G401 (cell line): ENCODE results near the gene TCF7L1. TPM values are rescaled to one million over a fixed set of nuclear protein-coding genes. Genes with fewer than 3 reads are reported as not detected.

Source experiments
- DNase-seq: peaks from one replicate; pipeline ENCODE4 v3.0.0-alpha.2; 2015; ENCODE audit warnings: low spot score
- in situ Hi-C: cut with HindIII; loops from 2 replicates; pipeline ENCODE4 v1.10.0; 2016; ENCODE audit warnings: low sequenced_read_pairs, mixed read lengths
- total RNA-seq: library from RNA; depleted of rRNA; stranded (reverse); fragments of >200 nt; shearing (Covaris generic); gene quantifications from 2 replicates; pipeline ENCODE4 v1.2.3, GENCODE V29; 2014

The TCF7L1 gene
- total RNA-seq, 1 experiment from 2014 or later, result 0.44 TPM

DNA sequence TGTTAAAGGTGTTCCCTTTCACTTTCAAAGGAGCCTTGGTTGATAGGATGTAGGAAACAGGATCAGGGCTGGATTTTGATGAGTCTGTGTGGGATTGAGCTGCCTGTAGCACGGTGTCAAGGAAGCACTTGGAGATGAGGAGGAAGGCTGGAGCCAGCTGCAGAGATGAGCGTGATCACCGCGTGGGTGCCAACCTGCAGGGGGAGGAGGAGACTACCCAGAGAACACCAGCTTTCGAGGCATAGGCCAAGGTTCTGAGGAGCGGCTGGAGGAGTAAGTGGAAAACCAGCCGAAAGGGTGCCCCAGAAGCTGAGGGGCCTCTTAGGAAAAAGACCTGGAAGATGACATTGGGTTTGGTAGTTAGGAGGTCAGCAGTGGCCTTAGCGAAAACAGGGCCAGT, 130.4 kb downstream of the TCF7L1 start:
- in situ Hi-C loops, result no loop called here
- DNase-seq, result no peak

DNA sequence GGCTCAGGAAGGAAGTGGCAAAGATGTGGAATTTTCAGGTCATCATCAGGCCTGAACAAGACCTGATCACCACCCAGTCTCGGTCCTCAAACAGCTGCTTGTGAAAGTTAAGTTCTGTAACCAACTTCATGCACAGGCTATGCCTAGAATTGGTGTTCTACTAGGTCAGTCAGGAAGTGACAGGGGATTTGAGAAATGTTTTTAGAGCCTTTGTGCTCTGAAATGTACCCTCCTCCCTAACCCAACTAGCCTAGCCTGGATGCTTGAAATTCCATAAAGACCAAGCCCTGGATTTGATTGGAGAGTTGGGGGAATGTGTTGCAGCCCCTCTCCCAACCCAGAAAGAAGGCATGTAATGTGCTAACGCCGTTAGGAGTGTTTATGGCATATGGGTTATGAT, 131.3 kb downstream of the TCF7L1 start:
- DNase-seq, result no peak
- in situ Hi-C loops, result no loop called here

DNA sequence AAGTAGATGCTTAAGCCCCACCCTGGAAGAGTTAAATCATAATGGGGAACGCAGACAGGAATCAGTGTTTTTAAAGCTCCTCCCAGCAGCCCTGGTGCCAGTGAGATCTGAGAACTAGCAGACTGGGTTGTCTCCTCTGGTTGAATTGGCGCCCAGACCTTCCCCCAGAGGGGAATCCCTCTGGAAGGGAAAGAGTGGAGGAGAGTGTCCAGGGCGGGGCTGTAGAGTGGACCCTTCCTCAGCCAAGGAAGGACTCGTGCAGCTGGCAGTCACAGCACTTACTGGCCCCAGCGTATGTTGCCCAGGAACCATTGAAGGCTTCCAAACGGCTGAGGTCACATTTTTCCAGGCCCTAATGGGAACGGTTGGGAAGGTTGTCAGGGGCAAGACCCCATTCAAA, 132.1 kb downstream of the TCF7L1 start:
- no peak for DNase-seq
- in situ Hi-C loops, result no loop called here

DNA sequence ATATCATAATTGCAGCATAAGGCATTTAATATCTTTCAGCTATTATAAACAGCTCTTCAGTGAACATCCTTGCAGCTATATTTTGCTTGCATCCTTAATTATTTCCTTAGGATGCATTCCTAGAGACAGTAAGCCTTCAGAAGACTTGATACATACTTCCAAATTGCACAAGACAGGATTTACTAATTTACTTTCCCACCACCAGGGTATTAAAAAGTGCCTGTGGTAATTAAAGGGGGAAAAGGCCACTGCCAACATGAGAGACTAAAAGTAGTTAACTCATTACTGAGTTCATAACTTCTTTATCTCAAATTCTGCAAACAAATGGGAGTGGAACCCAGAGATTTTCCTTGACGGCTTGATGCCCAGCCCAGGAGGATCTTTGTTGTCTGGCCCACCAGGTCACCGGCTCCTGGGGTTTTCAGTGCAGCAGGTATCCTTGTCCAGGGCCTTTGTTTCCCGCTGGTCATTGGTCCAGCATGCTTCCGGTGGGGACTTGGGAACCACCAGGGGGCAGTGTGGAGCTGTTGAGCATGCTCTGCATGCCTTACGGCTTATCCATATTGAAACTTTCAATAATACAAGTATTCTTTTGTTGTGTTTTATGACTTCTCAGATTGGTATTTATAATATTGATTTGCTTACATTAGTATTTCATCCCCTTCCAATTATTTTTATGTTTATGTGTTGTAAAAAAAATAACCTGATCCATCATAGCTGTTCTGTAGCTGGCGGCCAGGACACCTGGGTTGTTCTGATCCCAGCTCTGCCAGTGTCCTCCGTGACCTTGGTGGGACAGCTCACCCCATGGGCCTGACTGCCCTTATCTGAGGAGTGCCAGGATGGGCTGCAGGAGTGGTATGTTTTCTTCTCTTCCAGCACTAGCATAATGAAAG, 133.2 kb downstream of the TCF7L1 start:
- DNase-seq, result peak; percentile 40
- in situ Hi-C loops, result no loop called here

DNA sequence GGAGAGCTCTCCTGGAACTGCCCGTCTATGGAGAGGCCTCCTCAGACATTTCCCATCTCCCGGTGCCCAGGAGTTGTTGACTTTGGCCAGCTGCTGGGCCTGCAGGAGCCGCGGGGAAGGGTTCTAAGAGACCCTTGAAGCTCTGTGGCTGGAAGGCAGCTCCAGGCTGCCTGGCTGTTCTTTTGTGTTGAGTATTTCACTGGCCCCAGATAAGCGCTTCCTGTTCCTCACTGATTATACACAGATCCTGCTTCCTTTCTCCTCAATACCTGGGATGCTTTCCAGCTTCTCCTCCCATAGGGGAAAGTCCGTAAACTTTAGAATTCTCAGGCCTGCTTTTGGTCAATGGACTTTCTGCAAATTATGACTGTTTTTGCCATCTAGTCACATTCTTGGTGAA, 136.8 kb downstream of the TCF7L1 start:
- no peak for DNase-seq
- in situ Hi-C loops, result no loop called here

DNA sequence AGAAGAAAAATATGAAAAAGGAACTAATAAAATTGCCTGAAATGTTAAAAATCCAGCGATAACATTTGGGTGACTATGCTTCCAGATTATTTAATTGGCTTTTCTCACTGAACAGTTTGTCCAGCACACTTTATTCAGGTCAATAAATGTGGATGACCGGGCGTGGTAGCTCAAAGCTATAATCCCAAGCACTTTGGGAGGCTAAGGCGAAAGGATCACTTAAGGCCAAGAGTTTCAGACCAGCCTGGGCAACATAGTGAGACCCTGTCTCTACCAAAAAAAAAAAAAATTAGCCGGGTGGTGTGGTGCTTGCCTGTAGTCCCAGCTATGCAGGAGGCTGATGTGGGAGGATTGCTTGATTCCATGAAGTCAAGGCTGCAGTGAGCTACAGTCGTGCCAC, 139.2 kb downstream of the TCF7L1 start:
- in situ Hi-C loops, result no loop called here
- DNase-seq, result no peak

DNA sequence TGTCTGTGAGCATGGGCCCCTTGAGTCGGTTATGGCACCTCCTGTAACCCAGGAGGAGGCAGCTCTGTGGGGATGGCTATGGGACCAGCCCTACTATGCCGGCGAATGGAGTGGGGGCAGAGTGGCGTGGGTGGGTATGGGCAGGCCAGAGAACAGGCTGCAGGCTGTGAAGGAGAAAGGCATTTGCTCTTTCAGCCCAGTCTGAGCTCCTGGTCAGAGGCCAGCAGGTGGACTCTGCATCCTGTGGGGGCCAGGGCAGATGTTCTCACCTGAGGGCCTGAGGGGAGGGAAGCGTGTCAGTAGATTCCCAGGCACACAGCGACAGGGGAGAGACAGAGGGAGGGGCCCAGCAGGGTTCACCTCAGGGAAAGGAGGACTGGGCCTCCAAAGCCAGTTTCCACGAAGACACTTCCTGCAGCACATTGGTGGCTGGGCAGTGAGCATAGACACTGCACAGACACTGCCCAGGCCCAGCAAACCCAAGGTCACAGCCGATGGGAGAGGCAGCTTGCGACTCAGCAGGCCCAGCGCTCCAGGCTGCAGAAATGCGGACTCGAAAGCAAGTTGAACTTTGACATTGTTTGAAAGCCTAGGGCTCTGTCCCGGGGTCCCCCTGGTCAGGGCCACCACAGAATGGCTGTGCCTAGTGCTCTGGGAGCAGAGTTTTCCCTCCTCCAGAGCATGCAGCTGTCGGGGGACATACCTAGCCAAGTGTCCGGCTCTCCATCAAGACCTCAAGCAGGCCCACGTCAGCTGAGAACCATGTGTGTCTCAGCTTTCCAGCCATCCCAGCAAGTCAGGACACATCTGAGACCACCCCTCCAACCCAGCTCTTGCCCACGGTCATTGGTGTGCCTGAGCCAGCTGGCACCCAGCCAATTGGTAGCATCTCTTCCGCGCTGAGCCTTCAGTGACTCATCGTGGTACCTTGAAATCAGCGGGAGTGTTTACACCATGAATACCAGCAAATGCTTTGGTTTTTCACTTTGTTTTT, 140.8 kb downstream of the TCF7L1 start:
- in situ Hi-C loops, result no loop called here
- no peak for DNase-seq

DNA sequence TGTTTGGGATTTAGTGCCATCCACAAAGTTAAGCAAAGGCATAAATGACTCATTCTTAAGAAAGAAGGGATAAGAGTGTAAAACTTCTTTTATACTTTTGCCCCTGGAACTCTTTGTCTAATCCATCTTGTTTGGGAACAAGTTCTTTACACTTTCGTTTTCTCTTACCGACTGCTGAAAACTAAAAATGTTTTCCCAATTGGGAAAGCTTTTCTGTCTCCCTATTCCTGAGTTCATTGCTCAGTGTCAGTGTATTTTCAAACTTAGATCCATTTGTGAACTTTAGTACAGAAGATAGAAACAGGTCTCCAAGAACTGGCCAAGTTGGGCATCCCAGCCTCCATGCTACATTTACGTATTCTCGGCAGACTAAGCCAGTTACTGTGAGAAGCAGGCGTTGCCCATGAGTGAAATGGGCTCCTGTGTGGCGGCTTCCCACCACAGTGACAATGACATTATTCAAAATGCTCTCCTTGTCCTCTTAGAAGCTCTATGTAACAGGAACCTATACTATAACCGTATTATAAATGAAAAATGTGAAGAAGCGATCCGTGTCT, 142.9 kb downstream of the TCF7L1 start:
- in situ Hi-C loops, result no loop called here

DNA sequence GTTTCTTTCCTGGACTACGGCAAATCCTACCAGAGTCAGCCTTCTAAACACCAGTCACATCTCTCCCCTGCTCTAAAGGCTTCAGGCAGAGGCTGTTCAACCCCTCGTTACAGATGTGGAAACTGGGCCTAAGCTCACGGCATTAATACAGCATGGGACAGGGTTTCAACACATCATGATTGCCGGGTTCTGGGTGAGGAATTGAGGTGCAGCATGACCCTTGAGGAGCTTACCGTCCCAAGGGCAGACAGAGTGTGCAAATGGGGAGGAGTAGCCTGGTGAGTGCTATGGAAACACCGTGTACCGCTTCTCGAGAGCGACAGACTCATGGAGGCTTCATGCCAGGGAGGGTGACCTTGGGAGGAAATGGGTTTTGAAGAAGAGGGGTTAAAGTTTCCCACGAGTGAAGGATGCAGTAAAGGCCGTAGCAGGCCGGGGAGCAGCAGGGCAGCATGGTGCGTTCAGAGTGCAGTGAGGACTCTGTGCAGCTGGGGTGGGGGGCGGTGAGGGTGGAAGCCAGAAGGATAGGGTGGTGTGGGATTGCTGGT, 143.5 kb downstream of the TCF7L1 start:
- in situ Hi-C loops, result no loop called here

More for the DNA sequence above, 142.9 kb downstream of the TCF7L1 start:
- no peak for DNase-seq

DNA sequence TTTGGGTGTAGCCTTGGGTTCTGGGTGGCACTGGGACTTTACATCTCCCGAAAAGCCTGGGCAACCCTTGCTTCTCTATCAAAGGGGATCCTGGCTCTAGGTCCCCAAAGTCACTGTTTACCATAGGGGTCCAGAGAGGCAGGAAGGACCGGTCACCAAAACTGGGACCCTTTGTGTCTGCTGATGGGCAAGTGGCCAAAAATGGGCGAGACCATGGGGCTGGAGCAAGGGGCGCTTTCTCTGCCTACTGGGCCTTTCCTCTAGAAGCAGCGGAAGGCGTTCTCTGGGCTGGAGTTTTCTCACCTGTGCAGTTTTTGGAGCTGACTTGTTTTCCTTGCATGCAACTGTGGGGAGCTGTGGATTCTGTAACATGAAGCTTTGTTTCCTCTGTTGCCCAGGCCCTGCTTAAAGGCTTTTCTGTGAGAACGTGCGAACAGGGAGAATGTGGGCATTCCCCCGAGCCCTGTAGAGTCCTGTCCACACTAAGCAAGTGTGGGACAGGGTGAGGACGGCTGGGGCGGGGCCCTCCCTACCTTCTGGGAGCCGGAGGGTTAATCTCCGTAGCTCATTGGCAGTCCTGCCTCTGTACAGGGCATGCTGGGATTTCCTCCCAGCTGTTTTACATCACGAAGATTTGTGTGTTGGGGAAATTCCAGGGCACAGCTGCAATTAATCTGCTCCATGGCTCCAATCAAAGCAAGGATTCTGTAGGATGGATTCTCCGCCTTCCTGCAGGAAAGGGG, 144.4 kb downstream of the TCF7L1 start:
- no peak for DNase-seq
- in situ Hi-C loops, result no loop called here

More for the DNA sequence above, 143.5 kb downstream of the TCF7L1 start:
- no peak for DNase-seq

DNA sequence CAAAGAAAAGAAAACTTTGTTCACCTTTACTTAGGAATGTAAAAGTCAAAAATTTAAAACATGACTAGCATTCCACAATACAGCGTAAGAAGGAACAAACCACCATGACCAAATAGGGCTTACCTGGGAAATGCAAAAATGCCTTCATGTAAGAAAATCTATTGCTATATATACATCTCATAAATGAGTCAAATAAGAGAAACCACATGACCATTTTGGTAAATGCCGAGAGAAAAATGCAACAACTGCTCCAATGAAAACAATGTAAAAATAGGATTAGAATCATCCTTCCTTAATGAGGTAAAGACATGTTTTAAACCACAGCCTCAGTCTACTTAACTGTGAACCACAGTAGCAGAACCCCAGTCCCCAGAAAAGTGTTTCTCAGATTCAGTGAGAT, 145.2 kb downstream of the TCF7L1 start:
- DNase-seq, result no peak
- in situ Hi-C loops, result no loop called here

DNA sequence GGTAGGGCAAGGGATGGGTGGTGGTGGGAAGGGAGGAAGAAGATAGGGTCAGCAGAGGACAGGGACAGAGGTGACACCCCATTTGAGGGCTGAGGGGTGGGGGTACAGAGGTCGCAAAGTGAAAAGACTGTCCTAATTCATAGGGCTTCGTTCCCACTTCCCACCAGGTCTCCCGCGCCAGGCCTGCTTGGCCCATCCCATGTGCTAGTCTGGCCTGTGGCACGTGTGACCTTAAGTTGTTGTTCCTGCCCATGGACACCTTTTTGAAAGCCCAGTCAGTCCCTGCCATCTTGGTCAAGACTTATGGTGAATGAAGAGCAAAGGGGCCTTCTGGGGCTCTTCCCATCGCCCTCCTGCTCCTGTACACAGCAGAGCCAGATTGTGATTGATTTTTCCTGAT, 148.4 kb downstream of the TCF7L1 start:
- in situ Hi-C loops, result no loop called here
- DNase-seq, result no peak

DNA sequence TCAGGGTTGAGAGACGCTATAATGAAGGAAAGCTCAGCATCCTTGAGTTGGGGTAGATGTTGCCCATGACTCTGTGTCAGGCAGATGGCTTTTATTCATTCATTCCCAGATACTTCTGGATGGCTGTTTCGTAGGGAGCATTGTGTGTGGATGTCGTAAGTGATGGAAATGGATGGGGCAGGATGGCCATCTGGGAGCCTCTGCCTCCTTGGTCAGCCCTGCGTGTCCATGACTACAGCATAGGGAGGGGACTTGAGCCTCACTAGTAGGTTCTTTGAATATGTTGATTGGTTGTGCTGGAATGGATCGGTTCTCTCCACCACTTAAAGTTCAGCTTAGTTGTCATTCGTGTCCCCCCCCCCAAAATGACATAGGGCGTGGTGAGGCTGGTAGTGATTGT, 149.7 kb downstream of the TCF7L1 start:
- no peak for DNase-seq
- in situ Hi-C loops, result no loop called here

DNA sequence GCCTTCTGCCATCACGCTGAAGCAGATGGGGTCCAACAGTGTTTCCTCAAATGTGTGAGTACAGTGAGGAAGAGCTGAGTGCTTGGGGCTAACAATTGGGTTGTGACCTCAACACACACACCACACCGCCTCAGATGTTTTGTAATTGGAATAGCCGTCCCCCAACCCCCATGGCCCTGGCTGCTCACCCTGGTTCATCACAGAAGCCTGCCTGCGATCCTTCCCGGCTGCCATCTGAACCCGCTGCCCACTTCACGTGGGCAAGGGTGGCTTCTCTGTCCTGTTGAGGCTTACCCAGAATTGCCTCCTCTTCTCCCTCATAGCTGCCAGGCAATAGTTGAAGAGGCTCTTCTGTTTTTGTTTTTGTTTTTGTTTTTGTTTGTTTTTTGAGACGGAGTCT, 150.4 kb downstream of the TCF7L1 start:
- in situ Hi-C loops, result no loop called here
- no peak for DNase-seq

DNA sequence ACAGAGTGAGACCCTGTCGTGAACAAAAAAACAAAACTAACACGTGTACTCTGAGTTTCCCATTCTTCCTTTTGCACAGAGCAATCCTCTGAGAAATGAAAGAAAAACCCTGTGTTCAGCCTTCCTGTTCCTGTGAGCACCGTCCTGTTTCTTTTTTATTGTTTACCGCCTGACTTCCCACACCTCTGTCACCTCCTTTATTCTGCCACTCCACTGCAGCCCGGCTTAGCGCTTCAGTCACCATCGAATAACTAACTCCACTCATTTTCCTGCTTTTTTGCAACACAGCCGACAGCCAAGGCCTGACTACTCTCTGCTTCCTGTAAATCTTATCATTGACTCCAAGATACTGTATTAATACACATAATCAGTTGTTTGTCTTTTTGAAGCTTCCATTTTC, 153.7 kb downstream of the TCF7L1 start:
- no peak for DNase-seq
- in situ Hi-C loops, result no loop called here

DNA sequence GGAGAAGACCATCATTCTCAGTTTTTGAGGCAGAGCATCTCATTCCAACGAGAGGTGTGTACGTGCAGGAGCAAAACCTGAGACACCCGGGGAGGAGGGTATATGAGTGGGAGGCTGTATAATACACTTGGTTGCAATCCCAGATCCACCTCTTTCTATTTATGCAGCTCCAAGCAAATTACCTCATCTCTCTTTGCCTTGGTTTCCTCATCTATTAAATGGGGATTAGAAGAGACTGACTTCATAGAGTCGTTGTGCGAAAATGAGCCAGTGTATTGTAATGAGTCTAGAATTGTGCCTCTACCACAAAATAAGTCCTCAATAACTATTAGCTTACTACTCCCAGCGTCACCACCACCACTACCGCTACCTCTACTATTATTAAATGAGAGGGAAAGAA, 154.5 kb downstream of the TCF7L1 start:
- no peak for DNase-seq
- in situ Hi-C loops, result no loop called here

DNA sequence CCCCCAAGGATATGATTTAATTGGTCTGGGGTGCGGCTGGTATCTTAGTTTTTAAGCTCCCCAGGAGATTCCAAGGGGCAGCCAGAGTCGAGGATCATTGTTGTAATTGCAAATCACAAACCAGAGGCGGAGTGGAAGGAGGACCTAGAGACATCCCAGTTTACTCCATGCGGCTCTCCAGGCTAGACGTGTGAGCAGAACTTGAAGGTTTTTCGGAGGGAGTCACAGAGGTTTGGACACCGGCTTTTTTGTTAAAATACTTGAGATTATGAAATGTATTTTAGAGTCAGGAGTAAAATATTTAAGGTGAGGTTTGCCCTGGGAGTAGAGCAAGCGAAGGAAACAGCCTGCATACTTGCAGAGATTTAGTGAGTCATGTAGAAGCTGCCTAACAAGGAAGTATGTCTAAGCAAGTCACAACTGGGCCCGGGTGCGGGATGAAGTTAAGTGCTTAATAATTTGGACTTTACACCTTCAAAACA, 155.1 kb downstream of the TCF7L1 start:
- in situ Hi-C loops, result no loop called here
- no peak for DNase-seq

DNA sequence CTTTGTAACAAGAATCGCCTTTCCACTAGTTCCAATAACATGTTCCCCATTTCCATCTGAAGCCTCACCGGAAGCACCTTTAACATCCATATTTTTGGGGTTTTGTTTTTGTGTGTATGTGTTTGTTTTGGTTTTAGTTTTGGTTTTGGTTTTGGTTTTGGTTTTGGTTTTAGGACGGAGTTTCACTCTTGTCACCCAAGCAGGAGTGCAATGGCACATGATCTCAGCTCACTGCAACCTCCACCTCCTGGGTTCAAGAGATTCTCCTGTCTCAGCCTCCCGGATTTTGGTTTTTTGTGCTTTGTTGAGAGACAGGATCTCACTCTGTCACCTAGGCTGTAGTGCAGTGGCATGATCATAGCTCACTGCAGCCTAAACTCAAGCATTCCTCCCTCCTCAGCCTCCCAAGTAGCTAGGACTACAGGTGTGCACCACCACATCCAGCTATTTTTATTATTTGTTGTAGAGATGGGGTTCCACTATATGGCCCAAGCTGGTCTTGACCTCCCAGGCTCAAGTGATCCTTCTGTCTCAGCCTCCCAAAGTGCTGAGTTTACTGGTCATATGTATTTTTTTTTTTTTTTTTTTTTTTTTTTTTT, 158.3 kb downstream of the TCF7L1 start:
- DNase-seq, result no peak
- in situ Hi-C loops, result no loop called here
